Muscle layer of colon (tissue), 2 donors: ENCODE data around the gene NANOGP8.

Source experiments
- H3K27ac ChIP-seq: one replicate; pipeline ENCODE4 v1.7.0; 2013; ENCODE audit warnings: low read depth, mild to moderate bottlenecking, low read length, moderate library complexity
- H3K27me3 ChIP-seq, 2 donors: one replicate each; pipeline ENCODE4 v1.7.0; 2013; ENCODE audit warnings: low read length in 2 of 2, mild to moderate bottlenecking in 2 of 2; ENCODE audit not compliant: insufficient read depth in 2 of 2, control insufficient read depth in 1 of 2
- H3K36me3 ChIP-seq: one replicate; pipeline ENCODE4 v1.7.0; 2013; ENCODE audit warnings: mild to moderate bottlenecking, low read length; ENCODE audit not compliant: insufficient read depth
- H3K4me1 ChIP-seq: one replicate; pipeline ENCODE4 v1.7.0; 2013; ENCODE audit warnings: mild to moderate bottlenecking, low read length; ENCODE audit not compliant: insufficient read depth
- H3K4me3 ChIP-seq, 2 donors: one replicate each; pipeline ENCODE4 v1.7.0; 2013; ENCODE audit warnings: low read length in 2 of 2, low read depth in 1 of 2, mild to moderate bottlenecking in 1 of 2, moderate library complexity in 1 of 2
- H3K9ac ChIP-seq: one replicate; pipeline ENCODE4 v1.7.0; 2013; ENCODE audit warnings: low read length
- H3K9me3 ChIP-seq: one replicate; pipeline ENCODE4 v1.7.0; 2013; ENCODE audit warnings: mild to moderate bottlenecking, low read length
- donor health status: abdominal sarcoma.
- donor health status: Adenocarcinoma of cecum.

Gene NANOGP8

DNA sequence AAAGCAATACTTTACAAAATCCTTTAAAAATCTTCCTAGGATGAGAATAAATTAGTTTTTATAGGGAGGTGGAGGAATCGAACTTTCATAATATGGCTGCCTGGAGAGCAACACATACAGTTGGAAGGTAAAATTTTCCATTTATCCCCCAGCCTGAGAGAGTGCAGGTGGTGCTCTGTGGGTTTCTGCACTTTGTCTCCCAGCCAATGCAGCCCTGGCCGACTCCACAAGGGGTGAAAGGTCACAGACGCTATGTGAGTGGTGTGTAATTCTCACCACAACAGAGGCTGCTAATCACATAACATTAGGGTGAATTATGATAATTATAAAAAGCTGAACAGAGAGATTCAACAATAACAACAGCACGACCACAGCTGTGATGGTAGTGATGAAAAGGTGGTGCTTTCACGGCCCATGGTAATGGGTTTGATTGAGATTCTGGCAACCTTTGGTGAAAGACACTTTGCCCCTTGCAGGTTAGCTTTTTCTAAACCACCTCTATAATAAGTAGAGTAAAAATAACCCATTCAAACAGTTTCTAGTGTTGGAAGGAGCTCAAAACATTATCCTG, 30.1 kb upstream of the NANOGP8 start:
- H3K9ac ChIP-seq = no peak overlapping the region
- no peaks in the 10 kb centered on the region for H3K27me3 ChIP-seq
- H3K4me3 ChIP-seq = no peak overlapping the region
- H3K4me1 ChIP-seq = no peaks in the 10 kb centered on the region
- no peaks in the 10 kb centered on the region for H3K36me3 ChIP-seq
- no peak overlapping the region for H3K27ac ChIP-seq
- no peaks in the 10 kb centered on the region for H3K9me3 ChIP-seq

DNA sequence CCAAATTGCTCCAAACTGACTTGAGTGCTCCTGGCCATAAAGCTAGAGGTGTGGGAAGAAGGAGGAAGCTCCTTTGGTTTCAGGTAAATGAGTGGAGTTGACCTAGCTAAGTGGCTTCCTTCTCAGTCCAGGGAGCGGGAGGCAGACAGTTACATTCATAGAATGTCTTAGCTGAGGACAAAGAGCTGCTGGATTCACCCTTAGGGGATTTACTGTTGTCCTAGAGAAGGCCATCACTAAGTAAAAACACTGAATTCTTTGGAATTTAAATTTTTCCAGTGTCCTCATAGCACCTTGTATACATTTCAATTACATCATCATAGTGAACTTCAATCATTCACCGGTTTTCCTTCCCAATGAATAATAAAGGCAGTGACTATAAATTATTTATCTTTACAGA, 27.3 kb upstream of the NANOGP8 start:
- no peak overlapping the region for H3K9ac ChIP-seq
- H3K27me3 ChIP-seq = no peaks in the 10 kb centered on the region
- H3K9me3 ChIP-seq = no peaks in the 10 kb centered on the region
- H3K4me3 ChIP-seq = no peak overlapping the region
- H3K4me1 ChIP-seq = no peaks in the 10 kb centered on the region
- H3K27ac ChIP-seq = no peak overlapping the region
- H3K36me3 ChIP-seq = no peaks in the 10 kb centered on the region

GRCh38 chr15:35111861-35112260, 26.8 kb upstream of the NANOGP8 start:
- H3K9me3 ChIP-seq = no peaks in the 10 kb centered on the region
- H3K9ac ChIP-seq = no peak overlapping the region
- H3K36me3 ChIP-seq = no peaks in the 10 kb centered on the region
- H3K4me3 ChIP-seq = no peak overlapping the region
- no peaks in the 10 kb centered on the region for H3K27me3 ChIP-seq
- H3K27ac ChIP-seq = no peak overlapping the region
- no peaks in the 10 kb centered on the region for H3K4me1 ChIP-seq

GRCh38 chr15:35108453-35108852, 23.4 kb upstream of the NANOGP8 start:
- Histone ChIP-seq H3K9me3 (no peaks in the 10 kb centered on the region), H3K4me3 (no peak overlapping the region), H3K4me1 (no peaks in the 10 kb centered on the region), H3K27me3 (no peaks in the 10 kb centered on the region), H3K27ac (no peak overlapping the region), H3K9ac (no peak overlapping the region), H3K36me3 (no peaks in the 10 kb centered on the region)

- Histone ChIP-seq H3K36me3 (no peaks in the 10 kb centered on the region), H3K4me1 (no peaks in the 10 kb centered on the region), H3K4me3 (no peak overlapping the region), H3K27me3 (no peaks in the 10 kb centered on the region), H3K27ac (no peak overlapping the region), H3K9ac (no peak overlapping the region), H3K9me3 (no peaks in the 10 kb centered on the region)
Measured at GRCh38 chr15:35107561-35107960, 22.5 kb upstream of the NANOGP8 start.

DNA sequence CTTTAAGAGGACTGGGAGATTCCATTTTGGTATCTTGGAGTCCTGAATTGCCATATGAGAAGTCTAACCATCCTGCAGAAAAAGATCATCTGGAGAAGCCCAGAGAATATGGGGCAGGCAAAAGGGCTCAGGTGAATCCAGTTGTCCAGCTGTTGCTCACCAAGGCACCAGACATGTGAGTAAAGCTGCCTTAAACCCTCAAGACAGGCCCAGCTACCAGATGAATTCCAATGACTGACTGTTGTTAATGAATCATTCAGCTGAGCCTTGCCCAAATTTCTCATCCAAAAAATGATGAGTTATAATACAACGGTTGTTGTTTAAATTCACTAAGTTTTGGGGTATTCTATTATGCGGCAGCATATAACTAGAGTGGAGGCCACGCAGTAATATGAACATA, 22.0 kb upstream of the NANOGP8 start:
- Histone ChIP-seq H3K27me3 (no peaks in the 10 kb centered on the region), H3K9me3 (no peaks in the 10 kb centered on the region), H3K27ac (no peak overlapping the region), H3K9ac (no peak overlapping the region), H3K4me1 (no peaks in the 10 kb centered on the region), H3K4me3 (no peak overlapping the region), H3K36me3 (no peaks in the 10 kb centered on the region)

DNA sequence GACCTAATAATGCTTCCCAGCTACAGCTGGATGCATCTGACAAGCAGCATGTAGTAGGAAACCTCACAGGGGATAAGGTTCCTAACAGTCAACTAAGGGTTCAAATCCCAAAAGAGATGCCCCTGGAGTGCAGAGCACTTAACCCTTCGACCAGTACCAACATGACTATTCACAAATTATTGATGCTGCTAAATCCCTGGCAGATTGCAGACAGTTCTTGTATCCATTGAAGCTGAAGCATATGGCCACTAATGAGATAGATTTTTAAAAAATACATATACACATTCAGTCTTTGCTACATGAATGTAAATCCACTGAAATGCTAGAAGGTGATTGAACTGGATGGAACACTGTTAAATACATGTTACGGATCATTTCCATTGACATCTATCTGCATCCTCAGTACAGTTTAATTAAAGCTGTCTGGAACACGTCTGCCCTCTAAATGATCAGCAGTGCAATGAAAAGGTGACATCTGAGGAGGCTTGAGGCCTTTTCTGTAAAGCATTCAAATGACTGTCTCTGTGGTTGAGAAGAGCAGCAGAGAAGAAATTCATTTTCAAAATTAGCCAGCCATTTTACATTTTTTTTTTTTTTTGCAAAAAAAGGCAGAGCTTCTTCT, 19.5 kb upstream of the NANOGP8 start:
- Histone ChIP-seq H3K9ac (no peak overlapping the region), H3K4me1 (no peaks in the 10 kb centered on the region), H3K27me3 (no peaks in the 10 kb centered on the region), H3K27ac (no peak overlapping the region), H3K4me3 (no peak overlapping the region), H3K9me3 (no peaks in the 10 kb centered on the region), H3K36me3 (no peaks in the 10 kb centered on the region)

- no peaks in the 10 kb centered on the region for H3K4me1 ChIP-seq
- no peaks in the 10 kb centered on the region for H3K36me3 ChIP-seq
- no peak overlapping the region for H3K27ac ChIP-seq
- H3K4me3 ChIP-seq = no peak overlapping the region
- H3K9ac ChIP-seq = no peak overlapping the region
- no peaks in the 10 kb centered on the region for H3K27me3 ChIP-seq
- H3K9me3 ChIP-seq = no peaks in the 10 kb centered on the region
Measured at GRCh38 chr15:35102186-35102585, 17.1 kb upstream of the NANOGP8 start.

- Histone ChIP-seq H3K4me3 (no peak overlapping the region), H3K9me3 (no peaks in the 10 kb centered on the region), H3K9ac (no peak overlapping the region), H3K27ac (no peak overlapping the region), H3K36me3 (no peaks in the 10 kb centered on the region), H3K4me1 (no peaks in the 10 kb centered on the region), H3K27me3 (no peaks in the 10 kb centered on the region)
Measured at GRCh38 chr15:35101335-35101734, 16.2 kb upstream of the NANOGP8 start.

DNA sequence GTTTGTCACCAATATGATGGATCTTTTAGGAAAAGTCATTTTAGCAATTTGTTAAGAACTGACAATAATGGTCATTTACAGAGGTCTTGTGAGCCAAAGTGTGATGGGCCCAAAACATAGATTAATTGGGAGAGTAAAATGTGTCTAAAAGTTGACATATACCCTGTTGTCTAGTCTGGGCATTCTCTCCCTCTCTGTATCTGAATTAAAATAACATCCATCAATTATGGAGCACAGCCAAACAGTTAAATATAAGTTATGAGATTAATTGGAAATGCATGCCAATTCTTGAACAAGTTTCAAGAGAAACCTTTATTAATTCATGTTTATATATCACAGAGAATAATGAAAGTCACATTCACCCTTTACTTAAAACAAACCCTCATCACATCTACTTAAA, 13.6 kb upstream of the NANOGP8 start:
- H3K9ac ChIP-seq = no peak overlapping the region
- no peak overlapping the region for H3K27ac ChIP-seq
- no peaks in the 10 kb centered on the region for H3K9me3 ChIP-seq
- no peaks in the 10 kb centered on the region for H3K4me1 ChIP-seq
- no peaks in the 10 kb centered on the region for H3K36me3 ChIP-seq
- H3K4me3 ChIP-seq = no peak overlapping the region
- H3K27me3 ChIP-seq = no peaks in the 10 kb centered on the region

GRCh38 chr15:35095941-35096340, 10.8 kb upstream of the NANOGP8 start:
- no peak overlapping the region for H3K27ac ChIP-seq
- H3K4me1 ChIP-seq = no peaks in the 10 kb centered on the region
- H3K36me3 ChIP-seq = no peaks in the 10 kb centered on the region
- no peaks in the 10 kb centered on the region for H3K27me3 ChIP-seq
- H3K9me3 ChIP-seq = no peaks in the 10 kb centered on the region
- no peak overlapping the region for H3K9ac ChIP-seq
- H3K4me3 ChIP-seq = no peak overlapping the region

GRCh38 chr15:35092846-35093245, 7.8 kb upstream of the NANOGP8 start:
- Histone ChIP-seq H3K9me3 (no peaks in the 10 kb centered on the region), H3K27me3 (no peaks in the 10 kb centered on the region), H3K4me1 (no peaks in the 10 kb centered on the region)

More at GRCh38 chr15:35092846-35093245, 7.8 kb upstream of the NANOGP8 start:
- Histone ChIP-seq H3K9ac (no peak overlapping the region), H3K27ac (no peak overlapping the region), H3K4me3 (no peak overlapping the region), H3K36me3 (no peaks in the 10 kb centered on the region)
